C4-2B (cell line): ENCODE data around the gene ATXN1L.

Source experiments
- H3K27ac ChIP-seq: fragments of 450-650 bp; 2 replicates; pipeline ENCODE4 v1.5.1; 2017
- ZFX ChIP-seq: fragments of 450-650 bp; IDR thresholded peaks from 2 replicates; pipeline ENCODE4 v1.6.1; 2017
- TF ChIP-seq, protein P1 (sequence below): fragments of 450-650 bp; conservative IDR thresholded peaks from 2 replicates; pipeline ENCODE4 v1.5.1; 2017; ENCODE audit warnings: mild to moderate bottlenecking

ATXN1L gene

DNA sequence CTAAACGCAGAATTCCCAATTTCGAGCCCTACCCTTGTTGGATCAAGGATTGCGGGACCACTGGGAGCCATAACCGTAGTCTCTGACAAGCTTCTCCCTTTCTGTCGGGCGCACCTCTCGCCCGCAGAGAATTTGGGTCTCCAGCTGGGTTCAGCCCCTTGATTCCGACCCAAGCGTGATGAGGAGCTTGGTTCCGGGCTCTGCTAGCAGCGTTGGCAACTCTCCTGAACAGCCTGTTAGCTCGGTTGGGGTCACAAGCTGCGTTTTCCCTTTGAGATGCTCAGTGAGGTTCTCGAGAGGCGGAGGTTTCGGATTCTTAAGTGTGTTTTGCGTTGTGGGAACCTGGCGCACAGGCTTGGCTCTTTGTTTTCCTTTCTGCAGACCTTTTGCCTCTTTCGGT is 655 bp downstream of the ATXN1L start:
- H3K27ac ChIP-seq = peak overlapping the region; percentile 82
- TF ChIP-seq, protein P1, sequence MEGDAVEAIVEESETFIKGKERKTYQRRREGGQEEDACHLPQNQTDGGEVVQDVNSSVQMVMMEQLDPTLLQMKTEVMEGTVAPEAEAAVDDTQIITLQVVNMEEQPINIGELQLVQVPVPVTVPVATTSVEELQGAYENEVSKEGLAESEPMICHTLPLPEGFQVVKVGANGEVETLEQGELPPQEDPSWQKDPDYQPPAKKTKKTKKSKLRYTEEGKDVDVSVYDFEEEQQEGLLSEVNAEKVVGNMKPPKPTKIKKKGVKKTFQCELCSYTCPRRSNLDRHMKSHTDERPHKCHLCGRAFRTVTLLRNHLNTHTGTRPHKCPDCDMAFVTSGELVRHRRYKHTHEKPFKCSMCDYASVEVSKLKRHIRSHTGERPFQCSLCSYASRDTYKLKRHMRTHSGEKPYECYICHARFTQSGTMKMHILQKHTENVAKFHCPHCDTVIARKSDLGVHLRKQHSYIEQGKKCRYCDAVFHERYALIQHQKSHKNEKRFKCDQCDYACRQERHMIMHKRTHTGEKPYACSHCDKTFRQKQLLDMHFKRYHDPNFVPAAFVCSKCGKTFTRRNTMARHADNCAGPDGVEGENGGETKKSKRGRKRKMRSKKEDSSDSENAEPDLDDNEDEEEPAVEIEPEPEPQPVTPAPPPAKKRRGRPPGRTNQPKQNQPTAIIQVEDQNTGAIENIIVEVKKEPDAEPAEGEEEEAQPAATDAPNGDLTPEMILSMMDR = no peak
- no peak for TF ChIP-seq ZFX

DNA sequence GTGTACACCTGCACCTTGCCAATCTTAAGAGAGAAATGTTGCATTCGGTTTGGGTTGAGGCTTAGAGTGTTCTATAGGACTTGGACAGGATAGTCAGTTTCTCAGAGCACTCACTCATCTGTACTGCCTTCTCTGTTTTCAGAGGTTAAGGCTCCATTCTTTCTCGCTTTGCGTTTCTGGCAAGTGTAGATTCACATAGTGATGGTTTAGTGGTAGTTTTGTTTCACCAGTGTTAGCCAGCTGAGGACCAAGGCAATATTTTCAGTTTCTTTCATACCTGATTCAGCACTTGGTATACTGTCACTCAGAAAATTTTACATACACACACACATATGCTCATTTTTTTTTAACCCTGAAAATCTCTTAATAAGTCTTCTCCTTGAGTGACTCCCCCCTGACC is 1.3 kb downstream of the ATXN1L start:
- H3K27ac ChIP-seq = no peak overlapping the region
- TF ChIP-seq, protein P1 = no peak
- no peak for TF ChIP-seq ZFX

DNA sequence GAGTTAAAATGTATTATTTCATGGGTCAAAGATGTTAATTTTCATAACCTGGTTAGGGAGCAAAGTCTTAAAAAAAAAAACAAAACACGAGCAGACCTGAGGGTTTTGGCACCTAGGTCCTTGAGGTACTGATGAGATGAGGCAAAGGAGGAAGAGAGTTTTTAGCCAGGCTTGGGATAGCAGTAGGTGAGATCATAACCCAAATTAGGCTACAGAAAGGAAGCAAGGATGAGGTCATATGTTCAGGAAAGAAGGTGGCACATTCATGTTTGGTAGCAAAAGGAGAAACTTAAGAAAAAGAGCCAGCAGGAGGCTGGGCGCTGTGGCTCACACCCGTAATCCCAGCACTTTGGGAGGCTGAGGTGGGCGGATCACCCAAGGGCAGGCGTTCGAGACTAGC is 2.8 kb downstream of the ATXN1L start:
- H3K27ac ChIP-seq = no peak overlapping the region
- no peak for TF ChIP-seq ZFX
- TF ChIP-seq, protein P1 = no peak

DNA sequence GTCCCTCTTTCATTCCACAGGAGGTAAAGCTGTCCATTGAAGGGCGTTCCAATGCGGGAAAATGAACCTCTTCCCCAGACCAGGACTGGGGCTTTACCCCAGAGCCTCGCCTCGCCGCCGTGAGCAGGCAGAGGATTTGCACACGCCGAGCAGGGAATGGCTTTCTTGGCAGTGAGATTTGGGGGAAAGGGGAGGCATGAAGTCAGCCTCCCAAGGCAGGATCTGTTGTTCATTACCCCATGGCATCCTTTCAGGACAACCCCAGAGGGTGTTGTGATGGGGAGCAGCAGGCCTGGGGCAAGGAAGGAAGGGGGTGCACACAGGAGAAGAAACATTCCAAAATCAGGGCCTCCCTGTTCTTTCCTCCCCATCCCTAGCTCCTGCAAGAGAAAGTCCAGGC is 6.0 kb downstream of the ATXN1L start:
- no peak for TF ChIP-seq ZFX
- TF ChIP-seq, protein P1 = no peak
- no peak overlapping the region for H3K27ac ChIP-seq

DNA sequence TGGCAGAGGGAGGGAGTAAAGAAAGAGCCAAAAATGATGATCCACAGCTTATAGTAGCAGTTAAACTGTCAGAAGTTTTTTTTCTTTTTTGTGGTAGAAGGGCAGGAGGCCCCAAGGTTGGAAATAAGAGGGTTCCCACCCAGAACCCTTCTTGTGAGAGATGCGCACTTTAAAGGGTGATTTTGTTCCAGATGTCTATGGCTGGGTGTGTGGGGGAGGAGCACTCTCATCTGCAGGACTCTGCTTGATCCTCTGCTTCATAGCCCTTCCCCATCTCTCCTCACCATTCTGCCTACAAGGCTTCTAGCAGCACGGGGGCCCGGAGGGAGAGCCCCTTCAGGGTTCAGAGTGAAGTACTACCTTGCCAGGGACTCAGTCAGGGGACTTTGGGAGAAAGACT is 6.4 kb downstream of the ATXN1L start:
- no peak for TF ChIP-seq ZFX
- TF ChIP-seq, protein P1 = no peak
- no peak overlapping the region for H3K27ac ChIP-seq

GRCh38 chr16:71852561-71852960 is 6.8 kb downstream of the ATXN1L start:
- H3K27ac ChIP-seq = no peak overlapping the region
- TF ChIP-seq, protein P1 = no peak
- TF ChIP-seq ZFX = no peak

DNA sequence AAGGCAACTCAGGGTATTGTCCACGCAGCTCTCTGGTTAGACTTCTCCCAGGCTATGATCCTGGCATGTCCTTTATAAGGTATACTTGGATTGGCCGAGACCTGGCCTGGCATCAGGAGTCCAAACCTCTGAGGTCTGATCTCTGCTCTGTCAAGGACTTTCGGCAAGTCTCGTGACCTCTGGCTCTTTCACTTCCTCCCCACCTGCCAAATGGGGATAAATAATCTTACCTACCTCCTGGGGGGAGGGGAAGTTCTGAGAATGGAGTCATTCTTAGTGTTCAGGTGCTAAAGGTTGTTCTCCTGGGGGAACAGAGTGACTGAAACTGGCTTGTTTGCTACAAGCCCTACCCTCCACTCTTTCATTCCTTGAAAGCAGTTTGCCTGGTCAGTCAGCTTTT is 7.6 kb downstream of the ATXN1L start:
- no peak overlapping the region for H3K27ac ChIP-seq
- TF ChIP-seq, protein P1 = no peak
- TF ChIP-seq ZFX = no peak
